K562 (cell line): ENCODE measurements around the gene CNPPD1. TPM values are rescaled to one million over a fixed set of nuclear protein-coding genes. Genes with fewer than 3 reads are reported as not detected.

Experiments
- ATF7 ChIP-seq: fragments of 450-650 bp; IDR thresholded peaks from 2 replicates; pipeline ENCODE4 v1.7.1; 2014; ENCODE audit warnings: mild to moderate bottlenecking, moderate library complexity
- ETS2 ChIP-seq: IDR thresholded peaks from 2 replicates; pipeline ENCODE4 v1.6.1; 2016; ENCODE audit warnings: borderline replicate concordance, missing genetic modification characterization, mild to moderate bottlenecking, moderate library complexity, missing compliant biosample characterization; ENCODE audit not compliant: poor library complexity, severe bottlenecking
- EWSR1 ChIP-seq: fragments of 450-650 bp; IDR thresholded peaks from 2 replicates; pipeline ENCODE4 v1.6.1; 2018; ENCODE audit warnings: borderline replicate concordance, mild to moderate bottlenecking, low read depth, moderate library complexity; ENCODE audit not compliant: partially characterized antibody
- FOXA3 ChIP-seq, 2 experiments: fragments of 450-650 bp in 1 of 2; sonication (generic) in 1 of 2; formaldehyde crosslinking; IDR thresholded peaks in 1 of 2; conservative IDR thresholded peaks in 1 of 2; 2 replicates each; pipeline versions ENCODE4 v1.4.0 to v1.8.0; 2020 to 2022; ENCODE audit warnings: mild to moderate bottlenecking in 2 of 2, missing genetic modification reagents in 1 of 2
- GABPB1 ChIP-seq: sonication (generic); formaldehyde crosslinking; IDR thresholded peaks from 2 replicates; pipeline ENCODE4 v1.8.0; 2022; ENCODE audit warnings: mild to moderate bottlenecking, missing genetic modification reagents
- HCFC1 ChIP-seq: IDR thresholded peaks from 2 replicates; pipeline ENCODE4 v1.6.1; 2012; ENCODE audit warnings: low read depth, low read length, improper control_type of control experiment
- KLF10 ChIP-seq: fragments of 250-450 bp; sonication (Bioruptor Pico); IDR thresholded peaks from 2 replicates; pipeline ENCODE4 v1.6.1; 2021; ENCODE audit warnings: matching md5 sums
- MCM7 ChIP-seq, 2 experiments: fragments of 450-650 bp; IDR thresholded peaks; 2 replicates each; pipeline ENCODE4 v1.6.1; 2016 to 2018
- MEF2D ChIP-seq: conservative IDR thresholded peaks from 2 replicates; pipeline ENCODE4 v1.6.1; 2016; ENCODE audit warnings: low read depth, missing genetic modification characterization, missing compliant biosample characterization
- POLR2G ChIP-seq: fragments of 200-400 bp; formaldehyde crosslinking; IDR thresholded peaks from 2 replicates; pipeline ENCODE4 v1.6.1; 2017; ENCODE audit warnings: low read depth, mild to moderate bottlenecking, antibody characterized with exemption, low read length, moderate library complexity
- RBBP5 ChIP-seq: fragments of 200-600 bp; sonication (generic); IDR thresholded peaks from 2 replicates; pipeline ENCODE4 v1.6.1; 2012; ENCODE audit warnings: borderline replicate concordance, mild to moderate bottlenecking, low read length, control low read depth, inconsistent platforms; ENCODE audit not compliant: insufficient read depth, poor library complexity, severe bottlenecking
- SPI1 ChIP-seq: IDR thresholded peaks from 2 replicates; pipeline ENCODE4 v1.6.1; 2011; ENCODE audit warnings: low read depth, low read length, control low read depth, borderline replicate concordance
- SUPT5H ChIP-seq: fragments of 450-650 bp; IDR thresholded peaks from 2 replicates; pipeline ENCODE4 v1.6.1; 2016
- TAF7 ChIP-seq: fragments of 450-650 bp; IDR thresholded peaks from 2 replicates; pipeline ENCODE4 v1.6.1; 2016; ENCODE audit warnings: missing genetic modification characterization, missing compliant biosample characterization
- TARDBP ChIP-seq: fragments of 450-650 bp; IDR thresholded peaks from 2 replicates; pipeline ENCODE4 v1.6.1; 2016
- ZBTB11 ChIP-seq, 3 experiments: fragments of 200-800 bp in 1 of 3; fragments of 250-450 bp in 1 of 3; fragments of 450-650 bp in 1 of 3; sonication (Bioruptor Pico) in 1 of 3; sonication (Bioruptor generic) in 1 of 3; formaldehyde crosslinking in 1 of 3; IDR thresholded peaks; 2 replicates each; pipeline versions ENCODE4 v1.6.1 to v1.8.0; 2016 to 2022; ENCODE audit warnings: mild to moderate bottlenecking in 2 of 3, missing genetic modification characterization in 2 of 3, missing compliant biosample characterization in 1 of 3, moderate library complexity in 1 of 3
- ZNF347 ChIP-seq: fragments of 450-650 bp; formaldehyde crosslinking; IDR thresholded peaks from 2 replicates; pipeline ENCODE4 v1.4.0; 2020; ENCODE audit warnings: low read depth, mild to moderate bottlenecking, moderate library complexity
- polyA plus RNA-seq, 8 experiments: library from polyadenylated mRNA; depleted of rRNA in 4 of 8; stranded (reverse) in 5 of 8; unstranded in 3 of 8; fragments of >200 nt; fragmentation: Nextera tagmentation in 2 of 8; fragmentation: Illumina TruSeq in 1 of 8; extraction: Ambion mirVana in 2 of 8; extraction: Trizol in 1 of 8; gene quantifications; 2 replicates each; pipeline versions ENCODE4 v1.2.1 to v1.2.3, GENCODE V29; 2011 to 2014; ENCODE audit warnings: inconsistent platforms in 1 of 8, missing spikeins in 1 of 8
- total RNA-seq, 7 experiments: library from RNA; depleted of rRNA in 6 of 7; stranded (reverse); fragments of >200 nt in 6 of 7; fragmentation: Illumina TruSeq in 2 of 7; extraction: Trizol in 2 of 7; gene quantifications; 2 replicates each; pipeline versions ENCODE4 v1.2.1 to v1.2.3, GENCODE V29; 2011 to 2021; ENCODE audit warnings: low replicate concordance in 1 of 7
- TF ChIP-seq, protein P1 (sequence below): fragments of 200-800 bp; sonication (Bioruptor generic); IDR thresholded peaks from 2 replicates; pipeline ENCODE4 v1.6.1; 2016; ENCODE audit warnings: missing genetic modification characterization, missing compliant biosample characterization

CNPPD1 gene
- total and polyA plus RNA-seq, 9 of the 15 experiments (the other 6 are each of a cell fraction or from before 2014, with no cell fraction given): 9.9 to 53.5 (median 27.0) TPM

- TF ChIP-seq FOXA3 (CRISPR knock-in tag; conservative IDR thresholded peaks at IDR 0.05 in 1 of 2, IDR thresholded peaks at IDR 0.05 in 1 of 2) (no peak), ZBTB11 (CRISPR knock-in tag; IDR thresholded peaks at IDR 0.05) (peak in 1 of 3 experiments; percentile 7; a peak in 1 of 6 replicates), EWSR1 (no peak), POLR2G (peak; percentile 75), ZNF347 (CRISPR knock-in tag) (no peak), RBBP5 (peak; percentile 25), TAF7 (tag) (no peak), ATF7 (no peak), GABPB1 (CRISPR knock-in tag) (peak; percentile 12; the same call in 1 of the 2 replicates), HCFC1 (no peak), SPI1 (0 out of 2 replicates have a peak, but pooled peaks have one; percentile 7), TARDBP (no peak), ETS2 (tag) (no peak), SUPT5H (no peak), KLF10 (CRISPR knock-in tag) (no peak), MEF2D (tag) (no peak), MCM7 (IDR thresholded peaks at IDR 0.05) (no peak)
- TF ChIP-seq, protein P1, sequence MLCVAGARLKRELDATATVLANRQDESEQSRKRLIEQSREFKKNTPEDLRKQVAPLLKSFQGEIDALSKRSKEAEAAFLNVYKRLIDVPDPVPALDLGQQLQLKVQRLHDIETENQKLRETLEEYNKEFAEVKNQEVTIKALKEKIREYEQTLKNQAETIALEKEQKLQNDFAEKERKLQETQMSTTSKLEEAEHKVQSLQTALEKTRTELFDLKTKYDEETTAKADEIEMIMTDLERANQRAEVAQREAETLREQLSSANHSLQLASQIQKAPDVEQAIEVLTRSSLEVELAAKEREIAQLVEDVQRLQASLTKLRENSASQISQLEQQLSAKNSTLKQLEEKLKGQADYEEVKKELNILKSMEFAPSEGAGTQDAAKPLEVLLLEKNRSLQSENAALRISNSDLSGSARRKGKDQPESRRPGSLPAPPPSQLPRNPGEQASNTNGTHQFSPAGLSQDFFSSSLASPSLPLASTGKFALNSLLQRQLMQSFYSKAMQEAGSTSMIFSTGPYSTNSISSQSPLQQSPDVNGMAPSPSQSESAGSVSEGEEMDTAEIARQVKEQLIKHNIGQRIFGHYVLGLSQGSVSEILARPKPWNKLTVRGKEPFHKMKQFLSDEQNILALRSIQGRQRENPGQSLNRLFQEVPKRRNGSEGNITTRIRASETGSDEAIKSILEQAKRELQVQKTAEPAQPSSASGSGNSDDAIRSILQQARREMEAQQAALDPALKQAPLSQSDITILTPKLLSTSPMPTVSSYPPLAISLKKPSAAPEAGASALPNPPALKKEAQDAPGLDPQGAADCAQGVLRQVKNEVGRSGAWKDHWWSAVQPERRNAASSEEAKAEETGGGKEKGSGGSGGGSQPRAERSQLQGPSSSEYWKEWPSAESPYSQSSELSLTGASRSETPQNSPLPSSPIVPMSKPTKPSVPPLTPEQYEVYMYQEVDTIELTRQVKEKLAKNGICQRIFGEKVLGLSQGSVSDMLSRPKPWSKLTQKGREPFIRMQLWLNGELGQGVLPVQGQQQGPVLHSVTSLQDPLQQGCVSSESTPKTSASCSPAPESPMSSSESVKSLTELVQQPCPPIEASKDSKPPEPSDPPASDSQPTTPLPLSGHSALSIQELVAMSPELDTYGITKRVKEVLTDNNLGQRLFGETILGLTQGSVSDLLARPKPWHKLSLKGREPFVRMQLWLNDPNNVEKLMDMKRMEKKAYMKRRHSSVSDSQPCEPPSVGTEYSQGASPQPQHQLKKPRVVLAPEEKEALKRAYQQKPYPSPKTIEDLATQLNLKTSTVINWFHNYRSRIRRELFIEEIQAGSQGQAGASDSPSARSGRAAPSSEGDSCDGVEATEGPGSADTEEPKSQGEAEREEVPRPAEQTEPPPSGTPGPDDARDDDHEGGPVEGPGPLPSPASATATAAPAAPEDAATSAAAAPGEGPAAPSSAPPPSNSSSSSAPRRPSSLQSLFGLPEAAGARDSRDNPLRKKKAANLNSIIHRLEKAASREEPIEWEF (CRISPR knock-in tag): no peak
These were observed 1.9 kb upstream of the CNPPD1 start (continued) for GRCh38 chr2:219178377-219179175.
